HG02938 (cell line): ENCODE results near the gene SERPINF2.
"Not testable (repeated sequence)": the region's sequence is repeated elsewhere in the genome, so short reads cannot be mapped to it uniquely, and the experiment has no call there.

ENCODE experiments used
- ATAC-seq: cut with Tn5 transposase; IDR thresholded peaks from one replicate; pipeline ENCODE4 v1.9.1; 2021; ENCODE audit warnings: mild to moderate bottlenecking, moderate library complexity; ENCODE audit not compliant: unreplicated experiment

The SERPINF2 gene

GRCh38 chr17:1786708-1787107 is 44.0 kb downstream of the SERPINF2 start:
- ATAC-seq: no peak

- ATAC-seq: no peak
Observed at GRCh38 chr17:1787301-1787902, 44.7 kb downstream of the SERPINF2 start.

GRCh38 chr17:1789936-1790335 is 47.3 kb downstream of the SERPINF2 start:
- ATAC-seq: no peak

- ATAC-seq: no peak
Observed at GRCh38 chr17:1792495-1793446, 50.1 kb downstream of the SERPINF2 start.

- ATAC-seq: no peak
Observed at GRCh38 chr17:1793447-1793806, 50.8 kb downstream of the SERPINF2 start.

- no peak for ATAC-seq
Observed at GRCh38 chr17:1796800-1797199, 54.1 kb downstream of the SERPINF2 start.

GRCh38 chr17:1797323-1797722 is 54.7 kb downstream of the SERPINF2 start:
- ATAC-seq: no peak

GRCh38 chr17:1797846-1798245 is 55.2 kb downstream of the SERPINF2 start:
- ATAC-seq: not testable (repeated sequence)

GRCh38 chr17:1800240-1800639 is 57.6 kb downstream of the SERPINF2 start:
- ATAC-seq: no peak

GRCh38 chr17:1800712-1801111 is 58.0 kb downstream of the SERPINF2 start:
- no peak for ATAC-seq

GRCh38 chr17:1802429-1802828 is 59.8 kb downstream of the SERPINF2 start:
- ATAC-seq: no peak

GRCh38 chr17:1803280-1803679 is 60.6 kb downstream of the SERPINF2 start:
- no peak for ATAC-seq
